OCI-LY7 (cell line): ENCODE results near the gene ANKS1A.
"Not testable (repeated sequence)": the region's sequence is repeated elsewhere in the genome, so short reads cannot be mapped to it uniquely, and the experiment has no call there.

Experiments used
- CTCF ChIP-seq: fragments of 200-600 bp; sonication (generic); conservative IDR thresholded peaks from 2 replicates; pipeline ENCODE4 v1.5.1; 2014; ENCODE audit warnings: mild to moderate bottlenecking, antibody characterized with exemption, low read length, moderate library complexity, mixed read lengths
- EZH2phosphoT487 ChIP-seq: fragments of 200-600 bp; sonication (generic); IDR thresholded peaks from 2 replicates; pipeline ENCODE4 v1.6.1; 2018; ENCODE audit warnings: low read depth, borderline replicate concordance, mild to moderate bottlenecking, mixed run types, antibody characterized with exemption, low read length, moderate library complexity, mixed read lengths

- TF ChIP-seq EZH2phosphoT487, CTCF: not testable (repeated sequence)
These were observed 10.7 kb downstream of the ANKS1A start for GRCh38 chr6:34899748-34900147.
